B cell (primary cell): ENCODE measurements around the gene SCN8A. TPM values are rescaled to one million over a fixed set of nuclear protein-coding genes. Genes with fewer than 3 reads are reported as not detected.

Source experiments
- ATAC-seq: fragments of 200-7000 bp; cut with Tn5 transposase; one replicate; pipeline ENCODE4 v1.10.0; 2021; ENCODE audit warnings: low read depth, mild to moderate bottlenecking, moderate number of reproducible peaks, moderate library complexity
- CTCF ChIA-PET: fragments of 350-600 bp; sonication (Branson Sonifier 250); formaldehyde crosslinking; loops from one replicate; lab custom pipeline; 2021; ENCODE audit warnings: antibody characterized with exemption, inconsistent platforms; lab: Charles Lee
- POLR2A ChIA-PET: fragments of 350-600 bp; sonication (Branson Sonifier 250); formaldehyde crosslinking; loops from one replicate; lab custom pipeline; 2021; ENCODE audit warnings: antibody characterized with exemption; lab: Charles Lee
- DNase-seq: peaks from one replicate; pipeline ENCODE4 v3.0.0; 2013
- H2AFZ ChIP-seq: 2 replicates; pipeline ENCODE4 v1.6.1; 2012; ENCODE audit warnings: mild to moderate bottlenecking, low read depth, low read length; ENCODE audit not compliant: insufficient read depth, poor library complexity, severe bottlenecking
- H3K27ac ChIP-seq, 2 donors: 1 replicate in 1 of 2; 2 replicates in 1 of 2; pipeline ENCODE4 v1.5.1; 2012 to 2013; ENCODE audit warnings: low read length in 2 of 2, mild to moderate bottlenecking in 2 of 2, moderate library complexity in 1 of 2
- H3K27me3 ChIP-seq, 4 experiments: fragments of 200-600 bp in 1 of 4; sonication (generic) in 1 of 4; replicated peaks in 1 of 4; 1 replicate in 2 of 4; 2 replicates in 2 of 4; pipeline versions ENCODE4 v1.6.1 to v1.7.0; 2013 to 2016; ENCODE audit warnings: low read length in 3 of 4, mild to moderate bottlenecking in 2 of 4, mixed read lengths in 1 of 4, moderate library complexity in 1 of 4; ENCODE audit not compliant: insufficient read depth in 4 of 4, control insufficient read depth in 3 of 4; ENCODE audit errors: control extremely low read depth in 1 of 4
- H3K36me3 ChIP-seq, 2 experiments: replicated peaks in 1 of 2; 1 replicate in 1 of 2; 2 replicates in 1 of 2; pipeline versions ENCODE4 v1.6.1 to v1.7.1; 2013; ENCODE audit warnings: low read length in 1 of 2; ENCODE audit not compliant: insufficient read depth in 2 of 2, control insufficient read depth in 1 of 2; ENCODE audit errors: control extremely low read depth in 1 of 2, extremely low read depth in 1 of 2
- H3K4me1 ChIP-seq, 2 donors: fragments of 200-600 bp in 1 of 2; sonication (generic) in 1 of 2; 1 replicate in 1 of 2; 2 replicates in 1 of 2; pipeline versions ENCODE4 v1.5.1 to v1.6.1; 2013 to 2017; ENCODE audit warnings: low read length in 2 of 2; ENCODE audit not compliant: control insufficient read depth in 2 of 2, insufficient read depth in 2 of 2
- H3K4me2 ChIP-seq: replicated peaks from 2 replicates; pipeline ENCODE3; 2012; ENCODE audit warnings: mild to moderate bottlenecking, low read depth, low read length; ENCODE audit not compliant: poor library complexity, severe bottlenecking
- H3K4me3 ChIP-seq, 5 experiments: fragments of 200-600 bp in 1 of 5; sonication (generic) in 1 of 5; 1 replicate in 3 of 5; 2 replicates in 2 of 5; pipeline versions ENCODE4 v1.5.1 to v1.7.0; 2011 to 2016; ENCODE audit warnings: low read length in 4 of 5, mild to moderate bottlenecking in 4 of 5, low read depth in 2 of 5, control low read depth in 1 of 5, moderate library complexity in 1 of 5; ENCODE audit not compliant: insufficient read depth in 1 of 5; ENCODE audit errors: control extremely low read depth in 1 of 5, extremely low read depth in 1 of 5
- H3K79me2 ChIP-seq: fragments of 200-600 bp; sonication (generic); one replicate; pipeline ENCODE4 v1.6.0; 2016; ENCODE audit warnings: low read length; ENCODE audit not compliant: control insufficient read depth, insufficient read depth
- H3K9ac ChIP-seq: fragments of 200-600 bp; sonication (generic); 2 replicates; pipeline ENCODE4 v1.6.1; 2017; ENCODE audit warnings: mild to moderate bottlenecking, low read length, moderate library complexity
- H3K9me3 ChIP-seq, 3 donors: one replicate each; pipeline versions ENCODE4 v1.6.1 to v1.7.1; 2013; ENCODE audit warnings: low read length in 2 of 3; ENCODE audit not compliant: control insufficient read depth in 2 of 3, insufficient read depth in 1 of 3; ENCODE audit errors: control extremely low read depth in 1 of 3
- H4K20me1 ChIP-seq: 2 replicates; pipeline ENCODE4 v1.6.0; 2012; ENCODE audit warnings: mild to moderate bottlenecking, low read length; ENCODE audit not compliant: insufficient read depth, control insufficient read depth, poor library complexity, severe bottlenecking
- H3K27ac Mint-ChIP-seq: one replicate; pipeline ENCODE4 v1.8.0; 2021; ENCODE audit warnings: mixed read lengths
- H3K27me3 Mint-ChIP-seq: one replicate; pipeline ENCODE4 v1.8.0; 2021; ENCODE audit warnings: mixed read lengths
- H3K4me1 Mint-ChIP-seq: one replicate; pipeline ENCODE4 v1.8.0; 2021; ENCODE audit warnings: mixed read lengths
- H3K4me3 Mint-ChIP-seq: one replicate; pipeline ENCODE4 v1.8.0; 2021; ENCODE audit warnings: mixed read lengths
- H3K9me3 Mint-ChIP-seq: one replicate; pipeline ENCODE4 v1.8.0; 2022; ENCODE audit warnings: mixed read lengths; ENCODE audit not compliant: insufficient read depth
- EZH2 ChIP-seq: IDR thresholded peaks from 2 replicates; pipeline ENCODE4 v1.6.1; 2012; ENCODE audit warnings: borderline replicate concordance, low read depth, mild to moderate bottlenecking, moderate library complexity, low read length; ENCODE audit not compliant: insufficient read depth, poor library complexity, severe bottlenecking
- WGBS: methylation state at CpG from one replicate; pipeline ENCODE4 v1.1.5; 2013; ENCODE audit warnings: missing lambda C conversion rate; ENCODE audit not compliant: insufficient coverage; 5-methylcytosine and 5-hydroxymethylcytosine counted together
- intact Hi-C: fragments of 100-400 bp; cut with micrococcal nuclease; formaldehyde crosslinking; loops from one replicate; pipeline ENCODE4 v1.10.0; 2022
- polyA plus RNA-seq: library from polyadenylated mRNA; depleted of rRNA; stranded (reverse); fragments of >200 nt; gene quantifications from 2 replicates; pipeline ENCODE4 v1.2.3, GENCODE V29; 2012
- total RNA-seq, 2 donors: library from RNA; stranded (reverse); fragments of 120-200 nt in 1 of 2; gene quantifications; 1 replicate in 1 of 2; 2 replicates in 1 of 2; pipeline versions ENCODE4 v1.2.3 to v1.2.4, GENCODE V29; 2013 to 2022
- TF ChIP-seq, protein P1 (sequence below): fragments of 200-600 bp; IDR thresholded peaks from one replicate; pipeline ENCODE4 v1.8.0; 2022; ENCODE audit warnings: antibody characterized with exemption, mild to moderate bottlenecking

SCN8A gene
- total and polyA plus RNA-seq, 2 donors (not counting 1 experiment from before 2014, with no cell fraction given), result 0.78 to 1.0 TPM

GRCh38 chr12:51813931-51814310 is 222.9 kb downstream of the SCN8A start:
- Mint-ChIP-seq H3K27ac (no peak overlapping the region), H3K4me3 (peak overlapping the region; percentile 62), H3K9me3 (no peaks in the 10 kb centered on the region), H3K4me1 (peaks cover 20% of the 10 kb centered on the region), H3K27me3 (peaks cover 63% of the 10 kb centered on the region)
- DNase-seq, result peak; percentile 22
- Histone ChIP-seq H3K4me2 (peak overlapping the region; percentile 94), H3K27ac (no peak overlapping the region), H3K27me3 (peaks cover 0 to 44% (median 14%) of the 10 kb centered on the region in 4 experiments), H3K4me1 (peaks cover 10 to 14% of the 10 kb centered on the region in 2 donors), H3K36me3 (no peaks in the 10 kb centered on the region), H3K9ac (peak overlapping the region; percentile 69), H3K4me3 (peak overlapping the region in 4 of 5 experiments; percentile 11 to 68 (median 52)), H4K20me1 (no peaks in the 10 kb centered on the region), H2AFZ (peak overlapping the region; percentile 82), H3K79me2 (no peaks in the 10 kb centered on the region), H3K9me3 (no peaks in the 10 kb centered on the region)
- POLR2A ChIA-PET, result no interaction called here
- WGBS, result 9% methylated on average over 34 of the region's 34 CpGs
- TF ChIP-seq, protein P1, sequence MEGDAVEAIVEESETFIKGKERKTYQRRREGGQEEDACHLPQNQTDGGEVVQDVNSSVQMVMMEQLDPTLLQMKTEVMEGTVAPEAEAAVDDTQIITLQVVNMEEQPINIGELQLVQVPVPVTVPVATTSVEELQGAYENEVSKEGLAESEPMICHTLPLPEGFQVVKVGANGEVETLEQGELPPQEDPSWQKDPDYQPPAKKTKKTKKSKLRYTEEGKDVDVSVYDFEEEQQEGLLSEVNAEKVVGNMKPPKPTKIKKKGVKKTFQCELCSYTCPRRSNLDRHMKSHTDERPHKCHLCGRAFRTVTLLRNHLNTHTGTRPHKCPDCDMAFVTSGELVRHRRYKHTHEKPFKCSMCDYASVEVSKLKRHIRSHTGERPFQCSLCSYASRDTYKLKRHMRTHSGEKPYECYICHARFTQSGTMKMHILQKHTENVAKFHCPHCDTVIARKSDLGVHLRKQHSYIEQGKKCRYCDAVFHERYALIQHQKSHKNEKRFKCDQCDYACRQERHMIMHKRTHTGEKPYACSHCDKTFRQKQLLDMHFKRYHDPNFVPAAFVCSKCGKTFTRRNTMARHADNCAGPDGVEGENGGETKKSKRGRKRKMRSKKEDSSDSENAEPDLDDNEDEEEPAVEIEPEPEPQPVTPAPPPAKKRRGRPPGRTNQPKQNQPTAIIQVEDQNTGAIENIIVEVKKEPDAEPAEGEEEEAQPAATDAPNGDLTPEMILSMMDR, result no peak
- no peak for TF ChIP-seq EZH2
- peak; percentile 40 for ATAC-seq
- intact Hi-C loops, result loop anchor here (2.0 kb wide), 1 partner anchor 393 kb away; no protein-coding TSS in a partner anchor
- CTCF ChIA-PET, result interaction anchor here (1.1 to 2.7 kb wide), 5 partner anchors 10 to 393 kb away, joined by 3 to 12 read pairs (median 5); no protein-coding TSS in a partner anchor

DNA sequence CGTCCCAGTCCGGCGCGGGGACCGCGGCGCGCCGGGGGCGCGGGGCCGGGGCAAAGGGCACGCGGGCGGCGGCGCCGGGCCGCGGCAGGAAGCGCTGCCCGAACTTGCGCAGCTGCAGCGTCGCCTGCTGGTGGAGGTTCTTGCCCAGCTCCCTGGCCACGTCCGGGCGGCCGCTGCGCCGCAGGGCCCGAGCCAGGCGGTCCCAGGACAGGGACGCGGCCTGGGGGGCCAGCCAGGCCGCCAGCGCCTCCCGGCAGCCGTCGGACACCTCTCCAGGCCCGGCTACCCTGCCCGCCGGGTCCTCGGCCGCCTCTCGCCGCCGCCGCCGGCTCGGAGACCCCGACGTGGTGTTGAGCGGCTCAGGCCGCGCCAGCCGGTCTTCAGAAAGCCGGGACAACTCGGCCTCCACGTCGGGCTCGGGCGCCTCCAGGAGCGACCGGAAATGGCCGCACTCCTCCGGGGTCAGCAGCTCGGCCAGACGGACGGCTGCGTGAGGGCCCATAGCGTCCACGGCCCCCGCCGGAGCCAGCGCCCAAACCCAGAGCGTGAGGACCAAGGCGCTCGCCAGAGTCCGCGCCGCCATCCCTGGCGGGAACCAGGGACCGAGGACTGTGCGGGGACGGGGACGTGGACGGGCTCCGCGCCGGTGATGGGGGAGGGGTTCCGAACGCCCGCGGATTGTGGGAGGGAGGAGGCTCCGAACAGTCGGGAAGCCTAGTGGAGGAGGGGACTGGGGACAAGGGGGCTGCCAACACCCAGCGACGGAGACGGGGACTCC is 223.5 kb downstream of the SCN8A start:
- peak; percentile 88 for ATAC-seq
- Mint-ChIP-seq H3K4me3 (peak overlapping the region; percentile 80), H3K4me1 (peaks cover 15% of the 10 kb centered on the region), H3K9me3 (no peaks in the 10 kb centered on the region), H3K27ac (no peak overlapping the region), H3K27me3 (peaks cover 61% of the 10 kb centered on the region)
- peak overlapping the region; percentile 82 for H2AFZ ChIP-seq
- H3K9ac ChIP-seq, result peak overlapping the region; percentile 69
- intact Hi-C loops, result loop anchor here (2.0 kb wide), 1 partner anchor 394 kb away; no protein-coding TSS in a partner anchor
- H3K4me1 ChIP-seq, result peaks cover 6 to 9% of the 10 kb centered on the region in 2 donors
- CTCF ChIA-PET, result interaction anchor here (1.2 to 2.7 kb wide), 5 partner anchors 9 to 393 kb away, joined by 4 to 12 read pairs (median 5); no protein-coding TSS in a partner anchor
- H3K9me3 ChIP-seq, result no peaks in the 10 kb centered on the region
- POLR2A ChIA-PET, result no interaction called here
- H3K4me3 ChIP-seq, result peak overlapping the region in 4 of 5 experiments; percentile 35 to 68 (median 52)
- H3K4me2 ChIP-seq, result peak overlapping the region; percentile 94
- TF ChIP-seq EZH2, result no peak
- TF ChIP-seq, protein P1, result peak; percentile 61
- no peaks in the 10 kb centered on the region for H4K20me1 ChIP-seq
- no peaks in the 10 kb centered on the region for H3K79me2 ChIP-seq
- DNase-seq, result peak; percentile 76
- H3K27me3 ChIP-seq, result peaks cover 0 to 49% (median 14%) of the 10 kb centered on the region in 4 experiments
- 7% methylated on average over 98 of the region's 100 CpGs for WGBS
- H3K36me3 ChIP-seq, result no peaks in the 10 kb centered on the region
- no peak overlapping the region for H3K27ac ChIP-seq
